HG03039 (cell line): ENCODE results near the gene RARRES1.

Source experiments
- ATAC-seq: cut with Tn5 transposase; IDR thresholded peaks from one replicate; pipeline ENCODE4 v1.9.1; 2021; ENCODE audit warnings: mild to moderate bottlenecking, moderate library complexity; ENCODE audit not compliant: unreplicated experiment

RARRES1 gene

GRCh38 chr3:158766364-158766763 lies 34.1 kb upstream of the RARRES1 start:
- no peak for ATAC-seq

- no peak for ATAC-seq
Measured at GRCh38 chr3:158765518-158766205, 33.4 kb upstream of the RARRES1 start.

- ATAC-seq: no peak
Measured at GRCh38 chr3:158763421-158763820, 31.2 kb upstream of the RARRES1 start.

- no peak for ATAC-seq
Measured at GRCh38 chr3:158762701-158763100, 30.4 kb upstream of the RARRES1 start.

GRCh38 chr3:158761350-158761749 lies 29.1 kb upstream of the RARRES1 start:
- no peak for ATAC-seq

- ATAC-seq: no peak
Measured at GRCh38 chr3:158755421-158755820, 23.2 kb upstream of the RARRES1 start.

GRCh38 chr3:158753854-158754253 lies 21.6 kb upstream of the RARRES1 start:
- ATAC-seq: no peak

GRCh38 chr3:158751316-158751715 lies 19.1 kb upstream of the RARRES1 start:
- no peak for ATAC-seq

GRCh38 chr3:158750016-158750415 lies 17.8 kb upstream of the RARRES1 start:
- ATAC-seq: no peak

GRCh38 chr3:158749526-158749925 lies 17.3 kb upstream of the RARRES1 start:
- ATAC-seq: no peak

GRCh38 chr3:158748237-158748828 lies 16.1 kb upstream of the RARRES1 start:
- no peak for ATAC-seq

GRCh38 chr3:158747417-158747816 lies 15.2 kb upstream of the RARRES1 start:
- no peak for ATAC-seq

- no peak for ATAC-seq
Measured at GRCh38 chr3:158745551-158745950, 13.3 kb upstream of the RARRES1 start.

GRCh38 chr3:158744567-158745288 lies 12.5 kb upstream of the RARRES1 start:
- ATAC-seq: no peak

GRCh38 chr3:158743664-158744566 lies 11.7 kb upstream of the RARRES1 start:
- no peak for ATAC-seq

- ATAC-seq: no peak
Measured at GRCh38 chr3:158742871-158743663, 10.8 kb upstream of the RARRES1 start.

- ATAC-seq: no peak
Measured at GRCh38 chr3:158739661-158740060, 7.4 kb upstream of the RARRES1 start.

GRCh38 chr3:158739078-158739477 lies 6.8 kb upstream of the RARRES1 start:
- ATAC-seq: no peak

GRCh38 chr3:158738653-158739052 lies 6.4 kb upstream of the RARRES1 start:
- ATAC-seq: no peak

- no peak for ATAC-seq
Measured at GRCh38 chr3:158737976-158738615, 5.8 kb upstream of the RARRES1 start.
